A549 (cell line): Measurements from ENCODE around the gene MTMR11.

Experiments
- BCL3 ChIP-seq: fragments of >200 bp; sonication (Bioruptor Twin); formaldehyde crosslinking; IDR thresholded peaks from 3 replicates; pipeline ENCODE4 v1.6.1; 2016
- CTCF ChIP-seq: fragments of >200 bp; sonication (Bioruptor Twin); formaldehyde crosslinking; IDR thresholded peaks from 3 replicates; pipeline ENCODE4 v1.5.1; 2016
- EP300 ChIP-seq, 2 experiments: fragments of >200 bp; sonication (Bioruptor Twin); formaldehyde crosslinking; IDR thresholded peaks; 2 replicates in 1 of 2; 3 replicates in 1 of 2; pipeline ENCODE4 v1.6.1; 2016 to 2017
- ESRRA ChIP-seq: fragments of 150-350 bp; IDR thresholded peaks from 2 replicates; pipeline ENCODE4 v1.6.1; 2014; ENCODE audit warnings: mild to moderate bottlenecking, low read length, borderline replicate concordance
- JUNB ChIP-seq: fragments of >200 bp; sonication (Bioruptor Twin); formaldehyde crosslinking; IDR thresholded peaks from 2 replicates; pipeline ENCODE4 v1.6.1; 2016
- MAZ ChIP-seq: fragments of 150-350 bp; IDR thresholded peaks from 2 replicates; pipeline ENCODE4 v1.6.1; 2014; ENCODE audit warnings: antibody characterized with exemption, low read depth, low read length, borderline replicate concordance
- POLR2A ChIP-seq: IDR thresholded peaks from 2 replicates; pipeline ENCODE4 v1.6.1; 2012; ENCODE audit warnings: mild to moderate bottlenecking, low read length
- SMC3 ChIP-seq: fragments of >200 bp; sonication (Bioruptor Twin); formaldehyde crosslinking; IDR thresholded peaks from 3 replicates; pipeline ENCODE4 v1.6.1; 2018; ENCODE audit warnings: inconsistent platforms

- no peak for TF ChIP-seq POLR2A
- no peak for TF ChIP-seq CTCF
- TF ChIP-seq EP300 (IDR thresholded peaks at IDR 0.05), result no peak
- no peak for TF ChIP-seq ESRRA
- no peak for TF ChIP-seq BCL3
- TF ChIP-seq JUNB, result no peak
- TF ChIP-seq MAZ, result no peak
- no peak for TF ChIP-seq SMC3
These were observed 30.4 kb upstream of the MTMR11 start for GRCh38 chr1:149967041-149967440.
